H1 (cell line): ENCODE results near the gene KDM6B. TPM values are rescaled to one million over a fixed set of nuclear protein-coding genes. Genes with fewer than 3 reads are reported as not detected.

Source experiments
- CTCF ChIA-PET: fragments of 300-600 bp; sonication (Branson Sonifier 250); formaldehyde crosslinking; loops from one replicate; lab custom pipeline; 2021; ENCODE audit not compliant: partially characterized antibody; lab: Charles Lee
- POLR2A ChIA-PET: fragments of 300-600 bp; sonication (Branson Sonifier 250); formaldehyde crosslinking; loops from one replicate; lab custom pipeline; 2021; ENCODE audit warnings: inconsistent platforms; ENCODE audit not compliant: partially characterized antibody; lab: Charles Lee
- DNase-seq, 2 experiments: peaks; one replicate each; pipeline versions ENCODE4 v3.0.0 to v3.0.0-alpha.2; 2010 to 2022; ENCODE audit warnings: low spot score in 2 of 2, low read depth in 1 of 2, mixed read lengths in 1 of 2
- FAIRE-seq: peaks from 2 replicates; lab custom pipeline; 2011; peaks lifted over from hg19 to GRCh38; lab: Jason Lieb, UNC
- H2AFZ ChIP-seq: 2 replicates; pipeline ENCODE4 v1.8.1; 2012; ENCODE audit warnings: low read length, inconsistent platforms
- H2AK5ac ChIP-seq: 2 replicates; pipeline ENCODE4 v1.6.1; 2013; ENCODE audit warnings: low read depth, low read length
- H2BK120ac ChIP-seq: replicated peaks from 2 replicates; pipeline ENCODE3; 2013; ENCODE audit warnings: low read depth, low read length, inconsistent platforms
- H2BK12ac ChIP-seq: 2 replicates; pipeline ENCODE4 v1.6.1; 2013; ENCODE audit warnings: low read depth, low read length
- H2BK15ac ChIP-seq: 2 replicates; pipeline ENCODE4 v1.6.1; 2013; ENCODE audit warnings: low read length
- H2BK20ac ChIP-seq: 2 replicates; pipeline ENCODE4 v1.6.1; 2013; ENCODE audit warnings: low read length
- H2BK5ac ChIP-seq: 2 replicates; pipeline ENCODE4 v1.6.1; 2013; ENCODE audit warnings: low read depth, low read length
- H3K14ac ChIP-seq: 2 replicates; pipeline ENCODE4 v1.6.1; 2013; ENCODE audit warnings: inconsistent platforms; ENCODE audit not compliant: insufficient read length
- H3K18ac ChIP-seq: 2 replicates; pipeline ENCODE4 v1.6.1; 2013; ENCODE audit warnings: low read length; ENCODE audit errors: extremely low read depth
- H3K23ac ChIP-seq: 2 replicates; pipeline ENCODE4 v1.6.1; 2013; ENCODE audit warnings: inconsistent platforms; ENCODE audit not compliant: insufficient read length
- H3K23me2 ChIP-seq: 2 replicates; pipeline ENCODE4 v1.6.1; 2013; ENCODE audit warnings: low read depth, low read length
- H3K27ac ChIP-seq: 2 replicates; pipeline ENCODE4 v1.6.1; 2011; ENCODE audit warnings: low read depth, low read length, inconsistent platforms
- H3K27me3 ChIP-seq, 4 experiments: replicated peaks in 1 of 4; 1 replicate in 1 of 4; 2 replicates in 3 of 4; pipeline versions ENCODE4 v1.6.1 to v1.8.1; 2011 to 2013; ENCODE audit warnings: low read length in 3 of 4, mild to moderate bottlenecking in 3 of 4, inconsistent platforms in 2 of 4, mixed read lengths in 2 of 4, moderate library complexity in 1 of 4; ENCODE audit not compliant: control insufficient read depth in 3 of 4, insufficient read depth in 3 of 4; ENCODE audit errors: extremely low read depth in 1 of 4
- H3K36me3 ChIP-seq, 4 experiments: 2 replicates each; pipeline versions ENCODE4 v1.6.1 to v1.8.1; 2011 to 2013; ENCODE audit warnings: mild to moderate bottlenecking in 4 of 4, low read length in 3 of 4, moderate library complexity in 2 of 4, control low read depth in 1 of 4, inconsistent platforms in 1 of 4; ENCODE audit not compliant: insufficient read depth in 4 of 4, control insufficient read depth in 2 of 4
- H3K4ac ChIP-seq: replicated peaks from 2 replicates; pipeline ENCODE3; 2013; ENCODE audit warnings: low read length, low read depth, mixed read lengths, inconsistent platforms; ENCODE audit not compliant: insufficient read length
- H3K4me1 ChIP-seq, 4 experiments: replicated peaks in 1 of 4; 1 replicate in 1 of 4; 2 replicates in 3 of 4; pipeline versions ENCODE4 v1.6.1 to v1.8.1; 2011 to 2013; ENCODE audit warnings: low read length in 3 of 4, inconsistent platforms in 2 of 4, mixed read lengths in 1 of 4; ENCODE audit not compliant: insufficient read depth in 4 of 4, control insufficient read depth in 3 of 4
- H3K4me2 ChIP-seq, 2 experiments: 2 replicates each; pipeline versions ENCODE4 v1.6.1 to v1.8.1; 2011 to 2013; ENCODE audit warnings: low read depth in 2 of 2, low read length in 2 of 2, control low read depth in 1 of 2, inconsistent platforms in 1 of 2, mild to moderate bottlenecking in 1 of 2; ENCODE audit not compliant: insufficient read depth in 1 of 2
- H3K4me3 ChIP-seq, 4 experiments: fragments of 200-600, 300-600 bp in 1 of 4; sonication (generic), shearing (Covaris generic), sonication (Bioruptor Twin) in 1 of 4; 2 replicates each; pipeline versions ENCODE4 v1.5.1 to v1.8.1; 2011 to 2016; ENCODE audit warnings: low read length in 4 of 4, low read depth in 3 of 4, control low read depth in 2 of 4, inconsistent platforms in 2 of 4, mild to moderate bottlenecking in 2 of 4, mixed read lengths in 1 of 4, moderate library complexity in 1 of 4; ENCODE audit not compliant: insufficient read depth in 2 of 4; ENCODE audit errors: extremely low read depth in 1 of 4
- H3K56ac ChIP-seq: replicated peaks from 2 replicates; pipeline ENCODE3; 2013; ENCODE audit warnings: low read depth, mild to moderate bottlenecking, mixed read lengths, low read length, inconsistent platforms; ENCODE audit not compliant: insufficient read length
- H3K79me1 ChIP-seq: 2 replicates; pipeline ENCODE4 v1.6.1; 2013; ENCODE audit warnings: low read depth, low read length, control low read depth
- H3K79me2 ChIP-seq, 2 experiments: 2 replicates each; pipeline versions ENCODE4 v1.6.1 to v1.8.1; 2012 to 2013; ENCODE audit warnings: low read length in 2 of 2, mild to moderate bottlenecking in 2 of 2, inconsistent platforms in 1 of 2; ENCODE audit not compliant: insufficient read depth in 2 of 2, control insufficient read depth in 1 of 2
- H3K9ac ChIP-seq, 4 experiments: replicated peaks in 1 of 4; 1 replicate in 1 of 4; 2 replicates in 3 of 4; pipeline versions ENCODE4 v1.6.1 to v1.8.1; 2011 to 2013; ENCODE audit warnings: low read depth in 3 of 4, low read length in 3 of 4, control low read depth in 2 of 4, mild to moderate bottlenecking in 2 of 4, moderate library complexity in 2 of 4, inconsistent platforms in 1 of 4; ENCODE audit errors: extremely low read depth in 1 of 4
- H3K9me3 ChIP-seq, 2 experiments: 2 replicates each; pipeline versions ENCODE4 v1.6.1 to v1.8.1; 2012 to 2013; ENCODE audit warnings: mild to moderate bottlenecking in 2 of 2, moderate library complexity in 2 of 2, control low read depth in 1 of 2, inconsistent platforms in 1 of 2, low read depth in 1 of 2, low read length in 1 of 2, mixed read lengths in 1 of 2; ENCODE audit not compliant: insufficient read depth in 2 of 2
- H4K20me1 ChIP-seq, 2 experiments: replicated peaks in 1 of 2; 2 replicates each; pipeline versions ENCODE3 to v1.8.1; 2011 to 2013; ENCODE audit warnings: inconsistent platforms in 2 of 2, low read length in 2 of 2, mild to moderate bottlenecking in 1 of 2; ENCODE audit not compliant: insufficient read depth in 2 of 2, control insufficient read depth in 1 of 2
- H4K5ac ChIP-seq: 2 replicates; pipeline ENCODE4 v1.6.1; 2013; ENCODE audit warnings: low read length, low read depth, mixed read lengths, inconsistent platforms; ENCODE audit not compliant: insufficient read length
- H4K8ac ChIP-seq: 2 replicates; pipeline ENCODE4 v1.8.0; 2013; ENCODE audit warnings: mild to moderate bottlenecking, moderate library complexity, low read length, inconsistent platforms; ENCODE audit not compliant: insufficient read depth; ENCODE audit errors: extremely low read depth
- H4K91ac ChIP-seq: replicated peaks from 2 replicates; pipeline ENCODE3; 2013; ENCODE audit warnings: low read length, mixed read lengths, inconsistent platforms; ENCODE audit not compliant: insufficient read length
- EGR1 ChIP-seq: IDR thresholded peaks from 2 replicates; pipeline ENCODE4 v1.6.1; 2011; ENCODE audit warnings: low read depth, low read length, borderline replicate concordance
- EZH2 ChIP-seq: fragments of 200-600 bp; sonication (generic); IDR thresholded peaks from 2 replicates; pipeline ENCODE4 v1.7.1; 2012; ENCODE audit warnings: low read depth, mild to moderate bottlenecking, moderate library complexity, low read length, inconsistent platforms; ENCODE audit not compliant: severe bottlenecking
- KDM5A ChIP-seq: fragments of 200-600 bp; IDR thresholded peaks from 2 replicates; pipeline ENCODE4 v1.7.1; 2012; ENCODE audit warnings: mild to moderate bottlenecking, low read length, inconsistent platforms, mixed read lengths
- POU5F1 ChIP-seq: IDR thresholded peaks from 2 replicates; pipeline ENCODE4 v1.6.1; 2011; ENCODE audit warnings: low read depth, mild to moderate bottlenecking, low read length, moderate library complexity
- SIRT6 ChIP-seq: IDR thresholded peaks from one replicate; pipeline ENCODE4 v1.7.1; 2012; ENCODE audit warnings: low read length, inconsistent platforms
- TBP ChIP-seq: IDR thresholded peaks from 2 replicates; pipeline ENCODE4 v1.6.1; 2011; ENCODE audit warnings: low read depth, low read length, improper control_type of control experiment
- USF2 ChIP-seq: IDR thresholded peaks from 2 replicates; pipeline ENCODE4 v1.6.1; 2011; ENCODE audit warnings: low read length, improper control_type of control experiment
- WGBS, 2 experiments: shearing (Covaris generic) in 1 of 2; methylation state at CpG; one replicate each; pipeline versions ENCODE4 v1.1.6 to v1.1.7; 2013 to 2015; ENCODE audit warnings: low lambda C conversion rate in 2 of 2, mixed read lengths in 2 of 2, inconsistent platforms in 1 of 2, low coverage in 1 of 2, missing lambda C conversion rate in 1 of 2; ENCODE audit not compliant: insufficient replicate concordance in 2 of 2, insufficient coverage in 1 of 2, insufficient read length in 1 of 2; ENCODE audit errors: extremely low coverage in 1 of 2, missing lambda C conversion rate in 1 of 2; 5-methylcytosine and 5-hydroxymethylcytosine counted together
- polyA plus RNA-seq, 7 experiments: library from polyadenylated mRNA; depleted of rRNA in 3 of 7; stranded (reverse) in 5 of 7; unstranded in 2 of 7; fragments of >200 nt in 5 of 7; fragments of 200-250 nt in 2 of 7; gene quantifications; 1 replicate in 5 of 7; 2 replicates in 1 of 7; 4 replicates in 1 of 7; pipeline versions ENCODE4 v1.2.1 to v1.2.3, GENCODE V29; 2011 to 2013; ENCODE audit warnings: missing spikeins in 2 of 7, mixed read lengths in 2 of 7
- total RNA-seq: library from RNA; stranded (reverse); fragmentation: NEBNext Ultra II Directional; extraction: Animal tissue kit (Norgen Biotek cat#: 25700); gene quantifications from 2 replicates; pipeline ENCODE4 v1.2.1, GENCODE V29; 2021
- TF ChIP-seq, protein P1 (sequence below): IDR thresholded peaks from 2 replicates; pipeline ENCODE4 v1.6.1; 2012; ENCODE audit warnings: inconsistent platforms

KDM6B gene
- total and polyA plus RNA-seq, 2 of the 8 experiments (the other 6 are each of a cell fraction or from before 2014, with no cell fraction given), result 0.48 to 3.7 TPM

GRCh38 chr17:7833011-7833794 lies 814 bp upstream of the KDM6B start:
- Histone ChIP-seq H3K36me3 (no peaks in the 10 kb centered on the region), H3K4me1 (peaks cover 0 to 19% (median 8%) of the 10 kb centered on the region in 4 experiments; a peak in 6 of 7 replicates), H3K9me3 (no peaks in the 10 kb centered on the region), H3K4me3 (peak overlapping the region in 3 of 4 experiments; percentile 70 to 77 (median 72); a peak in 6 of 8 replicates), H2AK5ac (peak overlapping the region; percentile 1; the same call in 1 of the 2 replicates), H3K27ac (no peak overlapping the region), H4K20me1 (no peaks in the 10 kb centered on the region), H2BK20ac (no peak overlapping the region), H2BK120ac (no peak overlapping the region), H2BK5ac (peak overlapping the region; percentile 49; the same call in 1 of the 2 replicates), H3K79me1 (no peaks in the 10 kb centered on the region), H3K9ac (no peak overlapping the region), H3K23me2 (peaks cover 25% of the 10 kb centered on the region), H4K91ac (peak overlapping the region; percentile 15), H4K5ac (no peak overlapping the region), H3K56ac (no peak overlapping the region), H3K14ac (no peak overlapping the region), H3K23ac (no peak overlapping the region), H4K8ac (no peak overlapping the region), H2BK12ac (0 out of 2 replicates have a peak overlapping the region, but pooled peaks have one; percentile 27), H3K27me3 (peaks cover 4 to 38% (median 30%) of the 10 kb centered on the region in 4 experiments), H2BK15ac (peak overlapping the region; percentile 75), H2AFZ (no peak overlapping the region), H3K4ac (no peak overlapping the region), H3K79me2 (no peaks in the 10 kb centered on the region), H3K4me2 (peak overlapping the region; percentile 84 to 93), H3K18ac (no peak overlapping the region; the same call in 1 of the 2 replicates)
- DNase-seq, result no peak
- WGBS, 2 experiments, result 57% methylated on average over 19 of the region's 19 CpGs; no CpG with 5 or more reads in 1 of the 2 experiments
- ChIA-PET CTCF (interaction anchor here (0.7 to 5.9 kb wide), 20 partner anchors 10 to 227 kb away, joined by 3 to 44 read pairs (median 6); partner anchors contain the start of genes KCNAB3, NAA38, RNF227 and TMEM88), POLR2A (interaction anchor here (0.6 to 4.6 kb wide), 9 partner anchors 9 to 208 kb away, joined by 3 to 33 read pairs (median 4); partner anchors contain the start of genes NAA38 and TMEM88)
- no peak for FAIRE-seq
- TF ChIP-seq SIRT6 (no peak), EZH2 (no peak), POU5F1 (no peak), USF2 (no peak), TBP (no peak), EGR1 (no peak), KDM5A (no peak)
- TF ChIP-seq, protein P1, sequence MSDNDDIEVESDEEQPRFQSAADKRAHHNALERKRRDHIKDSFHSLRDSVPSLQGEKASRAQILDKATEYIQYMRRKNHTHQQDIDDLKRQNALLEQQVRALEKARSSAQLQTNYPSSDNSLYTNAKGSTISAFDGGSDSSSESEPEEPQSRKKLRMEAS, result no peak
